ELF-1 (cell line): ENCODE results near the gene ZNF93.
A peak's percentile ranks its signal among the peaks of the same experiment; 100 is the strongest.
"Not testable (repeated sequence)": the region's sequence is repeated elsewhere in the genome, so short reads cannot be mapped to it uniquely, and the experiment has no call there.

ENCODE experiments used
- DNase-seq: peaks from one replicate; pipeline ENCODE4 v3.0.0-alpha.2; 2016; ENCODE audit warnings: low read depth, low spot score

Gene ZNF93

GRCh38 chr19:19900729-19901444 lies at the start of gene ZNF93:
ZNF93 (plus strand) TSS chr19:19900946; CDS start chr19:19901089, 143 bp downstream.
- peak; percentile 99 for DNase-seq

- not testable (repeated sequence) for DNase-seq
Observed at GRCh38 chr19:19851740-19852139, 49.0 kb upstream of the ZNF93 start.

GRCh38 chr19:19858751-19859150 lies 42.0 kb upstream of the ZNF93 start:
- no peak for DNase-seq

GRCh38 chr19:19860756-19861390 lies 39.9 kb upstream of the ZNF93 start:
- peak; percentile 16 for DNase-seq

GRCh38 chr19:19865750-19866610 lies 34.8 kb upstream of the ZNF93 start, which contains the start of gene ZNF253:
ZNF253 (plus strand) TSS chr19:19865882; CDS start chr19:19865997, 115 bp downstream.
- DNase-seq = peak; percentile 98

DNA sequence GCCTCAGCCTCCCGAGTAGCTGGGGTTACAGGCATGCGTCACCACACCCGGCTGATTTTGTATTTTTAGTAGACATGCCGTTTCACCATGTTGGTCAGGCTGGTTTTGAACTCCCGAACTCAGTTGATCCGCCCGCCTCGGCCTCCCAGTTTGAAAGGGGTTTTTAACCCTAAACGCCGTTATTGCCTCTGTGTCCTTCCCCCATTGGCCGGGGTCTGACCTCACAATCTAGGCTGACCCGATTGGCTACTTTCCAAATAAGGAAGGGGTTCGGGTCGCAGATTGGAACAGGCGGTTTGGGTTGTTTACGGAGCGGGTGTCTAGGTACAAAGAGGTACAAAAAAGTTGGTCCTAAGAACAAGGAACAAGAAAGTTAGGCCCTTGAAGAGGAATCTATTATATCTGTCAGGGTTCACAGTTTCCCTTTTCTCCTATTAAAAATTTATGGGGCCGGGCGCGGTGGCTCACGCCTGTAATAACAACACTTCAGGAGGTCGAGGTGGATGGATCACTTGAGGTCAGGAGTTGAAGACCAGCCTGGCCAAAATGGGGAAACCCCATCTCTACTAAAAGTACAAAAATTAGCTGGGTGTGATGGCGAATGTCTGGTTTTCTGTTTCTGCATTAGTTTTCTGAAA lies 34.0 kb upstream of the ZNF93 start:
- peak; percentile 86 for DNase-seq

DNA sequence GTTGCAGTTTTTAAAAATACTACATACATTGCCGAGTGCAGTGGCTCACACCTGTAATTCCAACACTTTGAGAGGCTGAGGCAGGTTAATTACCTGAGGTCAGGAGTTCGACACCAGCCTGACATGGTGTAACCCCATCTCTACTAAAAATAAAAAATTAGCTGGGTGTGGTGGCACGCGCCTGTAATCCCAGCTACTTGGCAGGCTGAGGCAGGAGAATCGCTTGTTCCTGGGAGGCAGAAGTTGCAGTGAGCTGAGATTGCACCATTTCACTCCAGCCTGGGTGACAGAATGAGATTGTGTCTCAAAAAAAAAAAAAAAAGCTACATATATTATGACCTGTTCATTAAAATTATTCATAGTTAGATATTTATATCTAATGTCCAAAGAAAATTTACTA lies 30.7 kb upstream of the ZNF93 start:
- not testable (repeated sequence) for DNase-seq

- DNase-seq = no peak
Observed at GRCh38 chr19:19871932-19872331, 28.8 kb upstream of the ZNF93 start.

DNA sequence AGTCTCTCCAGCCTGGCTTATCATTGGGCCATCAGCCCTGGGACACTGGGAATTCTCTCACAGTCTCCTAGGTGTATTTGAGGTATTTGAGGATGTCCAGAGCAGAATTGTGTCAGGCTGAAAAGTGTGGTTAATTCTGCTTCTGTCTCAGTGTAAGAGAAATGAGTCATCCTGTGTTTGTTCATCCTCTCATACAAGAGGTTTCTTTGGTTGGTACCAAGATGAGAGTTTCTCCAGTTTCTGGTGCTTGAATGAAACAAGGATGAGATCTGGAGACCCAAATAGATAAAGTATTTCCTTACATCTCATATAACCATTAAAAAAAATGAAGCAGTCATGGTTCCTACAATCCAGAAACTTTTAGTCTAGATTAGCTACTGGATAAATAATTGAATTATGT lies 27.4 kb upstream of the ZNF93 start:
- DNase-seq = no peak

- DNase-seq = no peak
Observed at GRCh38 chr19:19877724-19878123, 23.0 kb upstream of the ZNF93 start.

DNA sequence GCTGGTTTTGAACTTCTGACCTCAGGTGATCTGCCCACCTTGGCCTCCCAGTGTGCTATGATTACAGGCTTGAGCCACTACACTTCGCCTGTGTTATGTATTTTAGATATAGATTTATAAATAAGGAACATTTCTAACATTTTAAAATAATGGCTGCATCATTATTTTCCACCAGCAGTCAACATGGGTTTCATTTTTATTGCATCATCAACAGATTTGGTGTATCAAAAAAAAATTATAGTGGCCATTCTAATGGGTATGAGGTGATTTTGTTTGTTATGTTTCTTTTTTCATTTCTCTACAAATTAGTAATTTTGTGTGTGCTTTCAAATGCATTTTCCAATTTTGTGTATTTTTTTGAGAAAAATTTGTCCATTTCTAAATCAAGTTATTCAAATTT lies 16.2 kb upstream of the ZNF93 start:
- DNase-seq = no peak

GRCh38 chr19:19892055-19892941 lies 8.4 kb upstream of the ZNF93 start:
- not testable (repeated sequence) for DNase-seq

- no peak for DNase-seq
Observed at GRCh38 chr19:19900139-19900728, 512 bp upstream of the ZNF93 start.

GRCh38 chr19:19907551-19907950 lies 6.8 kb downstream of the ZNF93 start:
- not testable (repeated sequence) for DNase-seq

- no peak for DNase-seq
Observed at GRCh38 chr19:19909654-19910053, 8.9 kb downstream of the ZNF93 start.

- peak; percentile 27 for DNase-seq
Observed at GRCh38 chr19:19911150-19911549, 10.4 kb downstream of the ZNF93 start.

DNA sequence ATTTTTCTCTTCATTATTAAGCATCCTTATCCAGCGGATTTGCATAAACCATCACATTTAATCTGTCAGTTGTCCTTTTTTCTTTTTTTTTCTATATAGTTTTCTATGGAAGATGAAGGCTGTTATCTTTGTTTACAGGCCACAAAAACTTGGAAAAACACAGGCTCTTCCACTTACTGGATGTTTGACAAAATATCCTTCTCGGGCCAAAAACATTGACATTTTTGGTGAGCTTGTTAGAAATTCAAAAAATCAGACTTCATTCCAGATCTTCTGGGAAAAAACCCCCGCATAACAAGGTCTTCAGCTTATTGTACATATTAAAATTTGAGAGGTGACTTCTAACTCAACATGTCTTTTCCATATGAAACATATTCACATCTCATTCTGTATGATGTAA lies 13.8 kb downstream of the ZNF93 start:
- DNase-seq = no peak

- DNase-seq = peak; percentile 71
Observed at GRCh38 chr19:19930417-19930816, 29.7 kb downstream of the ZNF93 start.

GRCh38 chr19:19933432-19934314 lies 32.9 kb downstream of the ZNF93 start:
- not testable (repeated sequence) for DNase-seq
